ENCODE results near the gene PDZK1.
A peak's percentile ranks its signal among the peaks of the same experiment; 100 is the strongest.
"Not testable (repeated sequence)": the region's sequence is repeated elsewhere in the genome, so short reads cannot be mapped to it uniquely, and the experiment has no call there.

Gene PDZK1

DNA sequence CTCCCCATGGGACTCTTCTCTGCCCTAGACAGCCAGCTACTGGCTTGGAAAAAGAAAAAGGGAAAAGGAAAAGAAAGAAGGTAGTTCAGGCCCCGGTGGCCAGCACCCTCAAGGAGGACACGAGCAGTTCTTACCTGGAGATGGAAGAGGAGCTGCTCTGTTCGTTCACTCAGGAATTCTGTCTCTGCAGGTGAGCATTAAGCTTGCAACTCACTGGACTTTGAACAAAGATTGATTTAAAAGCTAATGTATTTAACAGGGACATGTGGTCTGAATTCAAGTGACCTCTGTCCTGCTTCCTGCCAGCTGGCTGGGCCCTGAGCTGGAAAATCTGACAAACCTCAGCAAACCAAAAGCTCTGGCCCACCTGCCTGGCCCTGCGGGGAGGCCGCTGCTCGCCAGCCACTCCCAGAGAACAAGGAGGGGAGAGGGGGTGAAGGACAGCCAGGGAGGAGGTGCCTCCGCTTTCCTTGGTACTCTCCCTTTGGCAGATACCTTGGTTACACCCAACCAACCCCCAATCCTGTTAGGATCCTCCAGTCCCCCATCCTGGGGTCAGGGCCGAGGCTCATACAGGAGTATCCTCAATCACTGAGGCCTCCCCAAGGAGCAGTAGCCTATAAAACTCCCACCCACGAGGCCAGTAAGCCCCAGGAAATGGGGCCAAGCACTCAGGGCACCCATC, at the start of gene PDZK1:
Gene PDZK1, minus strand, starts transcription at position 186 of the 685 bp plus-strand sequence. CDS start 19,347 bp downstream, outside the sequence.
- no peak for DNase-seq (ENCODE audit: low read depth)

DNA sequence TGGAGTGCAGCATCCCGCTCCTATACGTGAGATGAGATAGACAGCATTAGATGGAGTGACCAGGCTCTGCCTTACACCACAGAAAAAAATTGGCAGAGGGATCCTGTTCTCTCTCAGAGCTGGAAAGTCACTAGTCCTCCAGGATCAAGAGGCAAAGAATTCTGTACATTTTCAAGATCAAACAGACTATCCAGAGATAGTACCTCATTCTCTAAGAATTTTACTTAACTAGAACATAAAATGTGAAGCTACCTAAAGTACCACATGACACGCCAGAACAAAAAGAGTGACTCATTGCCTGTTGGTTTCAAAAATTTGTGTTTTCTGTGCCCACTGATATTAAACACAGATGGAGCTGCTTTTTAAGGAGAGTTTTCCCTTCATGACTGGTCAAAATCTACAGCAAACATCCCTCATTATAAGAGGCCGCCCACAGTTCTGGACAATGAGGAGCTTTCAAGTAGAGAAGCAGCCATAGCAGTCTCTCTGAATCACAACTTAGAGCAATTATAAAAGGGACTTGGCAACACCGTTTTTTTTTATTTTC, 44.4 kb upstream of the PDZK1 start:
- no peak for DNase-seq (ENCODE audit: low read depth)

DNA sequence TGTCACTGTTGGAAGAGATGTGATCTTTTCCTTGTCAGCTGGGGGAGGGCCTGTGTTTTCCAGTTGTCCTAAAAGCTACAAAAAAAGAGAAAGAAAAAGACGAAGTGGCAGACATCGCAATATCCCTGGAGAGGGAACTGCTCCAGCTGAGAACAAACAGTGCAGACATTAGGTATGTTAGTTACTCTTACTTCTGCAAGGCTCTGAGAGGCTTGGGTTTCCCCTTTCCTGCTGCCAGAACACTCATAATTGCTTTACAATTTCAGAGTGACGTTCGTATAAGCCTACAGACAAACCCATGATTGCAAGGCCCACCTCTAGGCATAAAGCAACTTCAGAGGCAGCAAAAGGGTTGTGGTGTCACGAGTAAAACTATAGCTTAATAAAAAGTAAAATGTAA, 43.3 kb upstream of the PDZK1 start:
- no peak for DNase-seq (ENCODE audit: low read depth)

DNA sequence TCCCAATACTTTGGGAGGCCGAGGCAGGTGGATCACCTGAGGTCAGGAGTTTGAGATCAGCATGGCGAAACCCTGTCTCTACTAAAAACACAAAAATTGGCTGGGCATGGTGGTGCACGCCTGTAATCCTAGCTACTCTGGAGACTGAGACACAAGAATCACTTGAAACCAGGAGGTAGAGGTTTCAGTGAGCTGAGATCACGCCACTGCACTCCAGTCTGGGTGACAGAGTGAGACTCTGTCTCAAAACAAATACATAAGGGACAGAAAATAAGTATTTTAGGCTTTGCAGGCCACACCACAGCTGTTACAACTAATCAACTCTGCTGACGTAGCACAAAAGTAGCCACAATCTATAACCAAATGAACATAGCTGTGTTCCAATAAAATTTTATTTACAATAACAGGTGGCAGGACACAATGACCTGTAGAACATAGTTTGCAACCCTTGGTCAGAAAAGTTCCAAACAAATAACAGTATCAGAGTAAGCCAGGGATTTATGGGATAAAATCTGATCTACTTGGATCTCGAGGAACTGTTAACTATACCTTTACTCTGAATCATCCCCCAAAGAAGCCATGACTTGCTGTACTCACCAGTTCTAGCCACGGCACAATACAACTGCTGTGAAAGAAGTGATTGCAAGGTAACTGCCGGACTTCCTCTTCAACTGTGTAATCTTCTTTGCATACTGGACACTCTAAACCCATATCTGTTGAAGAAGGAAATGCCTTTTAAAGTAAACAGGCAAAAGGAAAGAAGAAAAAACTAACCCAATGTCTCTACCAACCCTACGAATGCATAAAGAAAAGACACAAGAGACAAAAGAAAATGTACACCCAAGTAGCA, 40.5 kb upstream of the PDZK1 start:
- no peak for DNase-seq (ENCODE audit: low read depth)

DNA sequence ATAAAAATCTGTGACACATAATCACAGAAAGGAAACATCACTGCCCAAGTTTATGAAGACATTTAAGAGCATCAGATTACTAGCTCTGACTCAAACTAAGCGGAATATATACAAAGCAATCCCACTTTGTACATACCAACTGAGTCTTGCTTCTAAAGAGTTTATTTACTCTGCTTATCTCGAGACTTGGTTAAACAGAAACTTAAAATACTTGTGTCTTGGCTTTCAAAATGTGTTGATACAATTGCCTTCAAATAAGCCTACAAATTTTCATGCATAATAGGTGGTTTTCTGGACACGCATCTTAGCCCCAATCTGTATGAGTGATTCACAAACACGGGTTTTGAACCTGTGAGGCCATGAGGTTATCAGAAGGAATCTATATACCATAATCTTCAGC, 33.1 kb upstream of the PDZK1 start:
- no peak for DNase-seq (ENCODE audit: low read depth)

DNA sequence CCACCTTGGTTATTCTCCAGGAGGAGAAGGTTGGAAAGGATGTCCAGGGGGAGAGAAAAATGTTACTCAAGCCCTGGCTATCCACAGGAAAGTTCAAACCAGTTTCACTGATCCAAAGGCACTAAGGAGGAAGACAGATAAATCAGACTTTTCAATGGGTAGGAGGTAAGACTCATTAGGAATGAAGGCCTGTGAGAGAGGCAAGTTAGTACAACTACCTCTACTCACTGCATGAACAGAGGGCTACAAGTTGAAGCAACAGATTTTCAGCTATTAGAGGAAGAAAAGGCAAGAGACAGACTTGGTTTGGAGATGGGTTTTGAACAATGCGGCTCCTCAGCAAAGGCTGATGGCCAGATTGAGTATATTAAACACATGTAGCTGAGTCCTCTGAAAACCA, 29.0 kb upstream of the PDZK1 start:
- DNase-seq (ENCODE audit: low read depth) = no peak

DNA sequence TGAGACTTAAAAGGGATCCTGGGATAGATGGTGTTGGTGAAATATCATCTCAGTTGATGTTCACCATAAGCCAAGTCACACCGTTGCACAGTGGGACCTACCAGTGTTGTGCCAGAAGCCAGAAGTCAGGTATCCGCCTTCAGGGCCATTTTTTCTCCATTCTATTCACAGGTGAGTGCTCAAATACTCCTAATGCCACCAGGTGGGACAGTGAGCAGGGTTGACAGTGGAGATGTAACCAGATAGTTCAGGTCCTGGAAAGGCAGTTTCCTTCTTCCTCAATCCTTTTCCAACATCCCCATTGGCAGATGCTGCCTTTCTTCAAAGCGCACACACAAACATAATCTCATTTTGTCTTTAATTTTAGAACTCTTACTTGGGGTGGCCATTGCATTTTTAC, 23.7 kb upstream of the PDZK1 start:
- DNase-seq (ENCODE audit: low read depth) = no peak

DNA sequence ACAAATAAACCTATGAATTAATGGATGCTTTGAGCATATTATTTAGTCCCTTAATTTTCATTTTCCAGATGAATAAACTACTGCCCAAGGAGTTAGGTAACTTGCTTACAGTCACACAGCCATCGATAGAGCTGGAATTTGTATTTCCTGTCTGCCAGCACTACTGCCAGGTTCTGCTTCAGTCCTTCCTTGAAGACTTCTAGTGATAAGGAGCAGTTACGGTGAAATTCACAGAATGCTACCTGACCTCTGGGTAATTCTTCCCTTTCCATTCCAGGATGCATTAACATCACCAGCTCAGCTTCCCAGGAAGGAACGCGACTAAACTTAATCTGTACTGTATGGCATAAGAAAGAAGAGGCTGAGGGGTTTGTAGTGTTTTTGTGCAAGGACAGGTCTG, 23.3 kb upstream of the PDZK1 start:
- no peak for DNase-seq (ENCODE audit: low read depth)

DNA sequence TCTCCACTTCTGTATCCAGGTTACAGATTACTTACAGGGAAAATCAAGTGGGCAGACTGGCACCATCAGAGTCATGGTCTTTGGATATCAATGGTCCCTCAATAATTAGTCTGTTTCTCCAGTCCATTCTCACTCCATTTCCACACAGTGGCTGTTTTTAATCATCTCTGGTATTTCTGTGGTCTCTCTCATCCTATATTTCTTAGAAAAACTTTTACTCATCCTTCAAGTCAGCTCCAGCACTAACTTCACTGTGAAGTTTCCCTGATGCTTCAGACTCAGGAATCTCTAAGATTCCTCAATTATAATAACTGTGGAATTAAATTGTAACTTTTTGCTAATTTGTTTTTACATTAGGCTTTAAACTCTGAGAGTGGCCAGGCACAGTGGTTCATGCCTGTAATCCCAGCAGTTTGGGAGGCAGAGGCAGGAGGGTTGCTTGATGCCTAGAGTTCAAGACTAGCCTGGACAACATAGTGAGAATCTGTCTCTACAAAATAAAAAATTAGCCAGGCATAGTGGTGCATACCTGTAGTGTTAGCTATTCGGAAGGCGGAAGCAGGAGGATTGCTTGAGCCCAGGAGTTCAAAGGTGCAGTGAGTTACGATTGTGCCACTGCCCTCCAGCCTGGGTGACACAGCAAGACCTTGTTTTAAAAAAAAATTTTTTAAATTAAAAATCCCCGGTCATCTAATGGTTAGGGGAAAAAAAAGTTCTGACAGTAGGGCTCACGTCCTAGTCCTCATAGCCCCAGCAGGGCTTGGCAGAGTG, 22.7 kb upstream of the PDZK1 start:
- DNase-seq (ENCODE audit: low read depth) = no peak

DNA sequence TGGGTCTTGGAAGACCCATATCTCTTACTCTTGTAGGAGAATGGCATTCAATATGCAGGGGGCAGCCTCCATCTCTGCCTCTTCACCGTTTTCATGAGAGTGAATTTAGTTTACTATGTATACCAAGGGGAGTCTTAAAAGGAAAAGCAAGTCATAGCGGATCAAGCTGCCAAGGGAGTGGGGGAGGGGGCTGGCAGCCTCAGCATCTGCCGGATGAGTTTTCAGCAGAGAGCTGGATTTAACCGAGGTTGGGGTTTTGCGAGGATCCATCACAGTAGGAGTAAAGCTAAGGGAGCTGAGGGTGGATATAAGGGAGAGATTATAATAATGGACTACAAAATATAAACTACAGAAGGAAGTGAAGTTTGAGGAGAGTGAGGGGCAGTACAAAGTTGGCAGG, 22.0 kb upstream of the PDZK1 start:
- no peak for DNase-seq (ENCODE audit: low read depth)

DNA sequence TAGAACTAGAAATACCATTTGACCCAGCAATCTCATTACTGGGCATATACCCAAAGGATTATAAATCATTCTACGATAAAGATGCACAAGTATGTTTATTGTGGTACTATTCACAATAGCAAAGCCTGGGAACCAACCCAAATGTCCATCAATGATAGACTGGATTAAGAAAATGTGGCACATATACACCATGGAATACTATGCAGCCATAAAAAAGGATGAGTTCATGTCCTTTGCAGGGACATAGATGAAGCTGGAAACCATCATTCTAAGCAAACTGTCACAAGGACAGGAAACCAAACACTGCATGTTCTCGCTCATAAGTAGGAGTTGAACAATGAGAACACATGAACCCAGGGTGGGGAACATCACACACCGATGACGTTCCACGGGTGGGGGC, 19.0 kb upstream of the PDZK1 start:
- not testable (repeated sequence) for DNase-seq (ENCODE audit: low read depth)

DNA sequence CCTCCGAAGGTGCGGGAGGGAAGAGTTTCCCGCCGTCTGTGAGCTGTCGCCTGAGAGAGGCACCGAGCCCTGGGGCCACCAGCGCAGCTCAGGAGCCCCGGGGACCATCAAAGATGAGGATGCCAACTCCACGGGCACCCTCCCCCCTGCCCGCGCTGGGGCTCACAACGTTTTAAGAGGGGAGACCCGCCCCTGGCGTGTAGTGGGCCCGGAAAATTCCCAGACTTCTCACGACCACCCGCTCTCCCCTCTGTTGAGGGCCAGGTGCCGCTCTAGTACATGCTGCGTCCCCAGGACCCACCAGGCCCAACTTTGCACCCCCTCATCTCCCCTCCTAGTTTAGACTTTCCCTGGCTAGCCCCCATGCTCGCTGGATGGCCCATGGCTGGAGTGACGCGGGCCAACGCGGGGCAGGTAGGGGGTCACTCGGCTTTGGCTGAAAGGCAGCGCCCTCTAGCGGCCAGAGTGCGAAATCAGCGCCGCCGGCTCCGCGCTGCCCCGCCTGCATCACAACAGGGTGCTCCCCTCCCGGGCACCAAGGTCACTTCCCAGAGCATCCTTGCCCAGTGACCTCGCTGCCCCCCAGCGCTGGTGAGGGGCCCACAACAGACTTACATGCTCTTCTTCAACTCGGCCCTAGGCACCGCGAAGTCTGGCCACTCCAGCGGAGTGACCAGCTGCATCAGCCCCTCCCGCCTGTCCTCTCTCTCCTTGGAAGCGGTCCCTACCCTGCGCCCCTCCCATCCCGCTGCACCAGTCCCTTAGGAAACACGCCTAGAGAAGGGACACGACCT, 13.9 kb upstream of the PDZK1 start:
- DNase-seq (ENCODE audit: low read depth) = peak; percentile 16

DNA sequence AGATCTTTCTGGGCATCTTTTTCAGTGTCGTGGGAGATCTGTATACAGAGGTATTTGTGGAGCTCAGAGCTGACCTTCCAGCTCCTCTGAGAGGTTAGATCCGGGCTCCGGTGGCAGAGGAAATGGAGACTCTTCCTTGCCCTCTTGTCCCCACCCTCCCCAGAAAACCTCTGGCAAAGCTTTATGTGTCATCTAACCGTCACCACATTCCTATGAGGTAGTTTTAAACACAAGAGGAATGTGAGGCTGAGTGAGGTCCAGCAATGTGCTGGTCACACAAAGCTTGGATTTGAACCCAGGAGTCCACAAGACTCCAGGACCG, 13.3 kb upstream of the PDZK1 start:
- DNase-seq (ENCODE audit: low read depth) = no peak

DNA sequence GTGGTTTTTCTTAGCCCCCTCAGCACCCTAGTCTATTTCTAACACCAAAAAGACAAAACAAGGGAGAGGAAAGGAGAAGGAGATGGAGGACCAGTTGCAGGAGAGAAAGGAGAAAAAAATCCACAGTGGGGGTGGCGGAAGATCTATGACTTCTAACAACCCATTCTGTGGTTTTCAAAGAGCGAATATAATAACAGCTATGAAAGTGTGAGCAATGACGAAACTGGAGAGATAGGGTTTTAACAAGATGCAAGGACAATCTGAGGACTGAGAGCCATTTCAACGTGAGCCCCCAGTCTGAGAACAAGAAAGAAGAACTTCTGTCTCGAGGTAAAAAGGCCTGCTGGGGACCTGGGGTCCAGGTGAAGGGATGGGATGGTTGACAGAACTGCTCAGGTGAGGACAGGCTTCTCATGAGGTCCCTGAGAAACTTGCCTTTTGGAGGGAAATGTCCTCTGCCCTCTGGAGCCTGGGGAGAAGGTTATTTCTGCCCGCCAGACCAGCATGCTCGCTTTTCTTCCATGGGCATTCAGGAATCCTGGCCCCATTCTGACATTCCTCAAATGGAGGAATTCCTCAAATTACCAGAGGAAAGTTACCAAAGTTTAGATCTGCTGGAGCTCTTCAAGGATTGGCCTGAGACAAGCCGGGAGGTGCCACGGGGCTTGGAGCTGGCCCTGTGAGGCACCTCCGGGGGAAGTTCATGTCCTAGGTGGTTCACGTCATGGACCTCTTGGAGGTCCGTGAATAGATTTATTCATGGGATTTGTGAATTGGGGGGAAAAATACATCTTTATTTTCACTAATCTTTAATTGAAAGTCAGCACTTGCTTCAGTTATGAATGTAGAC, 12.3 kb upstream of the PDZK1 start, which contains the start of gene CD160:
Gene CD160, plus strand, starts transcription at position 270 of the 850 bp plus-strand sequence. CDS start 8,829 bp downstream, outside the sequence.
- no peak for DNase-seq (ENCODE audit: low read depth)

DNA sequence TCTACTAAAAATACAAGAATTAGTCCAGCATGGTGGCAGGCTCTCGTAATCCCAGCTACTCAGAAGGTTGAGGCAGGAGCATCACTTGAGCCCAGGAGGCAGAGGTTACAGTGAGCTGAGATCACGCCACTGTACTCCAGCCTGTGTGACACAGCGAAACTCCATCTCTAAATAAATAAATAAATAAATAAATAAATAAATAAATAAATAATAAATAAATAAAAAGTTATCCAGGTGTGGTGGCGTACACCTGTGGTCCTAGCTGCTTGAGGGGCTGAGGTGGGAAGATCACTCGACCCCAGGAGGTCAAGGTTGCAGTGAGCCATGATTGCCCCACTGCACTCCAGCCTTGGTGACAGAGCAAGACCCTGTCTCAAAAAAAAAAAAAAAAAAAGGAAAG, 11.3 kb upstream of the PDZK1 start:
- not testable (repeated sequence) for DNase-seq (ENCODE audit: low read depth)

DNA sequence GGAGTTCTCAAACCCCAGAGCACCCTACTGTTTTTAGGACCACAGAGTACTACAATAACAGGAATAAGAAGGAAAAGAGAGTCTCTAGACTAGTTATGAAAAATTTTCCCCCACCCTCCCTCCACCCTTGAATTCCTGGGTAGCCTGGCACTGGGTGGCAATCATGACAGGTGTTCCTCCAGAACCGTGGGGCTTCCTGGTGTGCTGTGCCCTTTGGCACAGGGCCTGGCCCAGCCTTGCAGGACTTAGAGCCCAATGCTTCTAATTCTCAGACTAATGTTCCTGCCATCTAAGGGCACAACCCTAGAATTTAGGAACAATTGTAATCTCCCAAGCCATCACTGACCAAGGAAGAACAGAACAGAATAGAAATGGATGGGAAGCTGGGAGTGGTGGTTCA, 10.7 kb upstream of the PDZK1 start:
- DNase-seq (ENCODE audit: low read depth) = no peak

DNA sequence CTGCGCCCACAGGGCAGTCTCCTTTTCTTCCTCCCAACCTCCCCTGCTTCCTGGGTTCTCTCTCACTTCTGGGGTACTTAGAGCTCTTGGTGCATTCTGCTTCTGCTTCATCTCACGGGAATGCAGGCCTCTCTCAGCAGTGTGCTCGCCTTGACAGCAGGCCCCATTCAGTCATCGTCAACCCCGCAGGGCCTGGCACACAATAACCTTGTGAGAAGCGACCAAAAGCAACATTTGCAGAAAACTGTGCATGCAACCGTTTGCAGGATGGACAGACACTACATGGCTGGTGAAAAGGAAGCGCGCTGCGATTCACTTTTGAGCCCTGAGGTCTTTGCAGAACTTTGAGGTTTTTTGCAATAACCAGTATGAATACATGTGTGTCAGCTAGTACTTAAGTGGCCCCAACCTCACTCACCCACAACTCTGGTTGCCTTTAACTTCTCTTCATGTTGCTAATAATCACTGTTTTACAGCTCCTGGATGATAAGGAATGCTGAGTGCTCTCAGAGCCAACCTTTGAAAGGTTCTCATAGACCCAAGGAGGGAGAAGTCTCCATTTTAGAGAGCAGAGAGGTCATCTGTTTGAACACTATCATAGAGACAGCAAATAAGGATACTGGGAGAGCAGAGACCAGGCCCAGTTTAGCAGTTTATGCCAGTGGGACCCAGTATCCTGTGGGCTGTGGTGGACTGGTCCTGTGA, 9.6 kb upstream of the PDZK1 start:
- no peak for DNase-seq (ENCODE audit: low read depth)

DNA sequence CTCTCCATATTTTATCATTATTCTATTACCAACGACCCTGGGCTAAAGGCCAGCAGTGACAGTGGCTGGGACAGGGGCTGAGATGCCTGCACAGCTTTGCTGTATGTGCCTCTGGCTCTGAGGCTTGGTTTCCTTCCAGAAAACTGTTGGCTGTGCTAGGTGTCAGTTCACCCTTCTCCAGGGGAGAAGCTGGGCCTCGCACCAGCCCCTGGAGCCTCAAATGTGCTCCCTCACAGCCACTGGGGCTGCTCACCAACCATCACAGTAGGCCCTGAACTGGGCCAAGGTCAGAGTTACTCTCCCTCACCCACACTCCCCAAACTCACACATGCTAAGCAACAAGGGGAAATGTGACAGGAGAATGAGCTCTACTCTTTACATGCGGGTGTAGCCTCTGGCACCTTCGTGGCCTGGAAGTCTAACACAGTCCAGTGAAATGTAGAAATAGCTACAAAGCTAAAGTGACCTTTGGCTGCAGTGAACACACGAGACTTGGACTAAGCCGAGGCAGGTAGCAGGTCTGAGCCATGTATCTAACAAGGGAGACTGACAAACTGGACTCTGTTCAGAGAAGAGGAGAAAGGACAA, 7.5 kb upstream of the PDZK1 start:
- no peak for DNase-seq (ENCODE audit: low read depth)

DNA sequence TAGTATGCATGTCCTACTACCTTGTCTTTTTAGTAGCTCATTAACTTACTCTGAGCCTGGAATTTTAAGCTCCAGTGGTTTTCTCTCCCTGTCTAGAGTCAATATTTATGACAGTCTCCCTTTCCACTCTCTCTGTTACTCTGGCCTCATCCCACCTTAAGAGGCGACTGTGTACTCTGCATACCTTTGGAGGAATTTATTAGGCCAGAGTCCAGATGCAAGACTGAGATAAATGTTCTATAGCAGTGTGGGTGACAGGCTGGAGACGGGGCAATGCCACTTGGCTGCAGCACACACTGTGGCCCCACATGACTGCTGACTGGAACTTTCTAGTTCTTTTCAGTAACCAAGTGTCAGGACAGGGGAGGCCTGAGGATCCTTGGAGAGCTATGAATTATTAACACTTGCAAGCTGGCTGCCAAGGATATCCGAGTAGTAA, 4.1 kb upstream of the PDZK1 start:
- DNase-seq (ENCODE audit: low read depth) = no peak
